Adipose tissue (tissue), 3 donors: ENCODE results near the gene TCF15. TPM values are rescaled to one million over a fixed set of nuclear protein-coding genes. Genes with fewer than 3 reads are reported as not detected.

Experiments used
- H3K27ac ChIP-seq: one replicate; pipeline ENCODE4 v1.5.1; 2013; ENCODE audit warnings: low read depth, low read length
- WGBS, 3 donors: extraction: QIAGEN DNeasy Blood & Tissue Kit; methylation state at CpG; one replicate each; pipeline ENCODE4 v1.1.7; 2013; 5-methylcytosine and 5-hydroxymethylcytosine counted together
- polyA plus RNA-seq, 3 donors: library from polyadenylated mRNA; stranded (reverse); fragments of 200-250 nt; gene quantifications; one replicate each; pipeline ENCODE4 v1.2.3, GENCODE V29; 2013
- donor health status: healthy with polysubstance abuse.
- donor health status: Bipolar disorder and iron deficiency.
- donor health status: healthy.

Gene TCF15, protein sequence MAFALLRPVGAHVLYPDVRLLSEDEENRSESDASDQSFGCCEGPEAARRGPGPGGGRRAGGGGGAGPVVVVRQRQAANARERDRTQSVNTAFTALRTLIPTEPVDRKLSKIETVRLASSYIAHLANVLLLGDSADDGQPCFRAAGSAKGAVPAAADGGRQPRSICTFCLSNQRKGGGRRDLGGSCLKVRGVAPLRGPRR
- polyA plus RNA-seq: 1 to 10 TPM in 2 of 3 donors, under 1 TPM in 1; 0.35 to 8.2 (median 4.5) TPM

DNA sequence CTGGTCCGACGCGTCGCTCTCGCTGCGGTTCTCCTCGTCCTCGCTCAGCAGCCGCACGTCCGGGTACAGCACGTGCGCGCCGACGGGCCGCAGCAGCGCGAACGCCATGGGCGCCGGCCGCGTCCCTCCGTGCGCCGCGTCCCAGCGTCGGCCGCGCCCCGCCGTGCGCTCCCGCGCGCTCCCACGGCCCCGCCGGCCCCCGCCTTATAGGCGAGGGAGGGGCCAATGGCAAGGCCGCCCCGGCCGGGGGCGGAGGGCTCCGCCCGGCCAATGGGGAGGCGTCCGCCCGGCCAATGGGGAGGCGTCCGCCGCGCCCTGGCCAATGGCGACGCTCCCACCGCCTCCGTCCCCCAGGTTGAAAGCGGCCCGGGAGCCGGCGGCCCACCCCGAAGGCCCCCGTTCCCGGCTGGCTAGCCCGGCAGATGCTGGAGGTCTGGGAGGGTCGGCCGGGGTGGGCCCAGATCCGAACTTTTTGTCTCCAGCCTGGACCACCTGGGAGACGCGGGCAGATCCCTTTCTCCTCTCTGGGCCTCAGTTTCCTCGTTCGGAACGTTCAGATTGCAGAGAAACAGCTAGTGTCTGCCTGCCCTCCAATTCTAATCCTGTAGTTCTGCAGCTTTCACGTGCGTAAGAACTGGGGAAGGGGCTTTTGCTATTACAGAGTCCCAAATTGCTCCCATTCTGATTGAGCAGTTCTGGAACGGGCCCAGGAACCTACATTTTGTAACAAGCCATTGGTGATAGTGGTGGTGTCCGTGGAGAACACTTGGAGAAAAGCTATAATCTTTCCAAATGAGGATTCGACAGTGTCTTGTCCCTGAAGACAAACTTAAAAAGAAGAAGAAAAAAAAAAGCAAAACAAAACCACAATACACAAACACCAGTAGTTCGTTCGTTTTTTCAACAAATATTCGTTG lies at the start of gene TCF15:
Gene TCF15, minus strand, starts transcription at position 180 of the 917 bp plus-strand sequence. Its CDS starts 72 bp downstream, at position 108.
- no peak within 1 kb of the TSS for H3K27ac ChIP-seq
- 7% methylated on average over 66 to 84 of the region's 84 CpGs for WGBS, 3 donors

DNA sequence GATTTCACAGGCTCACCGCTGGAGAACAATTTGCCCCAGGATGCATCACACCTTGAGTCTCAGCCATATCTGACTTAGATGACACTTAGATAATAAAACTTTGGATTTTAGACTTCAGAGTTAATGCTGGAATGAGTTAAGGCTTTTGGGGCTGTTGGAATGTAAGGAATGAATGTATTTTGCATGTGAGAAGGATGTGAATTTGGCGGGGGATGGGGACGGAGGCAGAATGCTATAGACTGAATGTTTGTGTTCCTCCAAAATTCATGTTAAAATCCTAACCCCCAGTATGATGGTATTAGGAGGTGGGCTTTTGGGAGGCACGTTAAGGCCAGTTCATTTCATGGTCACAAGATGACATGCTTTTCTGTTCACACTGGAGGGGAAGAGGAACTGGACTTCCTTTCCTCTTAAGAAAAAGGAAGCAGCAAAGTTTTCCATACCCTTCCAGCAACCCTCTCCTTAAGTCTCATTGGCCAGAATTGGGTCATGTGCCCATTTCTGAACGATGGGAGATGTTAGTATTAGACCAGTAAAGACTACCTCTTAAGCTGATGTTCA lies 48.7 kb upstream of the TCF15 start:
- WGBS, 3 donors: 32 to 38% (median 33%) methylated on average over 5 of the region's 5 CpGs
- H3K27ac ChIP-seq: no peak overlapping the region

DNA sequence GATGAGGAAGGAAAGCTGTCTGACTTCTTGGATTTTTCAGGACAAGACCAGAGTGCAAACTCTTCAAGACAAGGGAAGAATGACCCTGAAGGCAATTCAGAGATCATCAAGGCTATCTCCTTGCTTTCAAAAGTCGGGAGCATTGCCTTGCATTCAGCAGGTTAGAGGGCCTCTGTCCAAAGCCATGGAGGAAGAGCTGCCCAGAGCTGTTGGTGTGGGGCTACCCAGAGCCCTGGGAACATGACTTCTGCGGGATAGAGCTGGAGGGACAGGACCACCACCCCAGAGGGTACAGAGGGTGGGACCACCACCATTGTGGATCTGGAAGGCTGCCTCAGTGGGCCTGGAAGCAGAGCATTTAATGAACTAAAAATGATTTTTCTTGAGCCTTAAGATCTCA lies 48.1 kb upstream of the TCF15 start:
- WGBS, 3 donors: 20 to 66% (median 43%) methylated on average over 2 of the region's 2 CpGs
- H3K27ac ChIP-seq: no peak overlapping the region

DNA sequence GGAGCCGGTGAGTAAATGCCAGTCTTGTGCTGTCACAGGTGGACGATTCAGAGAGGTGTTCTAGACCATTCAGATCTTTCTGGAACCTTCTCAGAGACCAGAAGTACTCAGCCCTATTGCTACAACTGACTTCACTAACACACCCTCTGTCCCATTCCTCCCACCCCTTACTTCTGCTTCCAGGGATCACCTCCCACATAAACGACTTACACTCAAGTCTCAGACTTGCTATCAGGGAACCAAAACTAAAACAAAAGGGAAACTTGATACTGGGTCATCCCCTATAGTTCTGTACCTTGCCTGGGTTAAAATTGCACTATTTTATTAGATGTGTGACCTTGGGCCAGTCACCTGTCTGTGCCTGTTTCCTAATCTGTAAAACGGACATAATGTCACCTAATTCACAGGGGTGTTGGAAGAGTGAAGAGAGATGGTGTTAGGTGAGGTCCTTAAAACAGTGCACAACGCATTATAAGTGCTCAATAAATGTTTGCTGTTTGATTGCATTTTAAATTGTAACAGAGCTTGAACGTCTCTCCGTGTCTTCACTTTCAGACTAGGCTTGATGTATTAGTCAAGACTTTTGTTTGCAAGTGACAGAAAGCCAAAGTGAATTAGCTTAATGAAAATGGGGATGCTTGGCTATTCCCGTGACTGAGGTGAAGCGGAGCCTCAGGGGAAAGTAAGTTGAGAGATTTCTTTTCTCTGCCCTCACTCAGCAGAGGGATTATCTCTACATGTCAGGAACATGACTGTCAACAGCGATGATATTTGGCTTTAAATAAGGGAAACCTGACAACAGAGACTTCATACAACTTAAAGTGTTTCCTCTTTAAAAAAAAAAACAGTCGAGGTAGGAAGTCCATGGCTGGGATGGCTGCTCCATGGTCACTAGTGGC lies 45.9 kb upstream of the TCF15 start:
- WGBS, 3 donors: 74 to 81% (median 75%) methylated on average over 11 of the region's 11 CpGs
- no peak overlapping the region for H3K27ac ChIP-seq

DNA sequence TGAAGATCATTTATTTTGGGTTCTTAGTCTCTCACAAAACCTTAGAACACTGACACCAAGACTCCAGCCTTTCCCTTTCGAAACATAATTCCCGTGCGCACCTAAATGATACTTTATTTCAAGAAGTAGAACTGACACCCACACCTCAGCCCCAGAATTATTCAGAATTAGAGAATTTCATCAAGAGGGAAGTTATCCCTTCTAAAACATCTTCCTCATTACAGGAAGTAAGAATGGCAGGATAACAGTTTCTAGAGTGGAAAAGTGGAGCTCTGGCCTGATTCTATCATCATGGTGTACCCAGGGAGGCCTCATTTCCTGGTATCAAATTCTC lies 44.3 kb upstream of the TCF15 start:
- WGBS, 3 donors: 88 to 92% (median 89%) methylated on average over 3 of the region's 3 CpGs
- no peak overlapping the region for H3K27ac ChIP-seq

DNA sequence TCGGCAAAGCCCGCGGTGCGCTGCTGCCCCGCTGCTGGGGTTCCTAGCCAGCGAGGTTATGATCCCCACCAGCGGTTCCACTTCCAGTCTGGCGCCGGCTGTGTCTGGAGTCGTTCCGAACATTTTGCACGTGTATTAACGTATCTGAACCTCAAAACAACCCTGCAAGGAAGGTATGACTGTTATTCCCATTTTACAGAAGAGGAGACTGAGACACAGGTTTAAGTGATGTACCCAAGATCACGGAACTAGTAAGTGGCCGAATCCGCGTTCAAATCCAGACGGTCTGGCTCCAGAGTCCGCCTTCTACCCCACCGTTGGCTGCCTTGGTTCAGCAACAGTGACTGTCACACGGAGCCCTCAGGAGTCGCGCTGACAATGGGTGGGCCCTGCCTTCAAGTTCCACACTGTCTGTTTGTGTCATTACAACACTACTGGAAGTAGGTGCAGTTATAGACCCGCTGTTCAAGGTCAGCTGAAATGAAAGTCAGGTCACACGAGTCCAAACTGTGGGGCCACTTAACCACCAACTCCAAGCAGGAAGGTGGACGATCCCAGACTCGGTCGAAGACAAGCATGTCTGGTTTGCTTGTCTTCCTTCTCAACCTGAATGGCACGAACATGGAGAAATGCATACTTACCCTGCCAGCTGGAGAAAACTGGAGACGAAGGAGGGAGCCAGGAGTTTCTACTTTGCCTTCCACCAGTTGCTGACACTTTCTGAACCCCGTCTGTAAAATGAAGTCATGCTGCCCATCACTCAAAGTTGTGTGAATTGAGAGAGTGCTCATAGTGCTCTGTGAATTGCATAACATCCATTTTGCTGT lies 43.7 kb upstream of the TCF15 start:
- WGBS, 3 donors: 13 to 19% (median 16%) methylated on average over 31 of the region's 31 CpGs
- H3K27ac ChIP-seq: no peak overlapping the region

DNA sequence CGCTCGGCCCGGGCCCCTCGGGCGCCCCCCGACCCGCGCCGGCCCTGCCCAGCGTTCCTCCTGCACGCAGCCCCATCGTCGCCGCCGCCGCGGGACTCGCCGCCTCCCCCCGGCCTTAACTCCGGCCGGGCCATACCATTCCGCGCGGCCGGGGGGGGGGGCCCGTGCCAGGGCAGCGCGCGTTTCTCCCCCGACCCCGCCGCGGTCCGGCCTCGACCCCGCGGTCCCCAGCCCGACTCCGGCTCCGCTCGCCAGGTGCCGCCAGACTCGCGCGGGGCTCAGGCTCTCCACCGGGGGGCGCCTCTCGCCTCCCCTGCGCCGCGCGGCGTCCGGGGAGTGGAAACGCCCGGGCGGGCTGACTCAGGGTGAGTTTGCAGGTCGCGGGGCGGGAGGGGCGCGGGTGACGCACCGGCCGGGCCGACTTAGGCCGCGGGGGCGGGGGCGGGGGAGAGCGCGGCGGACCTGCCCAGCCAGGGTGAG lies 43.0 kb upstream of the TCF15 start, which contains the start of gene SRXN1:
Gene SRXN1, minus strand, starts transcription at position 91 of the 480 bp plus-strand sequence. Its CDS starts 15 bp downstream, at position 76.
- 0 to 1% (median 1%) methylated on average over 45 to 73 of the region's 74 CpGs for WGBS, 3 donors
- peak within 1 kb of the TSS; percentile 25 for H3K27ac ChIP-seq

DNA sequence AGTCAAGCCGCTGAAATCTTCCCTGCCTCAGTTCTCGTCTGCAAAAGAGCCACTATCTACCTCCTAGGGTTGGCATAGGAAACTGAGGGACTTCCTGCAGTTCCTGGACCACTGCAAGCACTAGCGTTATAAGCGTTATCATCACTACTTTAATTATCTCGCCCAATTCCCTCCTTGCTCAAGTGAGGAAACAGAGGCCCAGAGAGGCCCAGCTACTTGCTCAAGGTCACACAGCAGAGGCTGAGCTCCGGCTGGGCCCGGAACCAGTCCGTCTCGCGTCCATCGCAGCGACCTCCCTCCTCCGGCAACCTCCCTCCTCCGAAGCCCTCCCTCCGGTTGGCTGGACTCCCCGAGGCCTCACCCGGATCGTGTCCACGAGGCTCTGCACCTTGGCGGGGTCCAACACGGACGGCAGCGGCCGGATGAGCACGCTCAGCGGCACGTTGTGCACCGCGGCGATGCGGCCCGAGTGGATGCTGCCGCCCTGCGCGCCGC lies 42.6 kb upstream of the TCF15 start:
- peak overlapping the region; percentile 25 for H3K27ac ChIP-seq
- WGBS, 3 donors: 1 to 6% (median 2%) methylated on average over 35 to 36 of the region's 36 CpGs

DNA sequence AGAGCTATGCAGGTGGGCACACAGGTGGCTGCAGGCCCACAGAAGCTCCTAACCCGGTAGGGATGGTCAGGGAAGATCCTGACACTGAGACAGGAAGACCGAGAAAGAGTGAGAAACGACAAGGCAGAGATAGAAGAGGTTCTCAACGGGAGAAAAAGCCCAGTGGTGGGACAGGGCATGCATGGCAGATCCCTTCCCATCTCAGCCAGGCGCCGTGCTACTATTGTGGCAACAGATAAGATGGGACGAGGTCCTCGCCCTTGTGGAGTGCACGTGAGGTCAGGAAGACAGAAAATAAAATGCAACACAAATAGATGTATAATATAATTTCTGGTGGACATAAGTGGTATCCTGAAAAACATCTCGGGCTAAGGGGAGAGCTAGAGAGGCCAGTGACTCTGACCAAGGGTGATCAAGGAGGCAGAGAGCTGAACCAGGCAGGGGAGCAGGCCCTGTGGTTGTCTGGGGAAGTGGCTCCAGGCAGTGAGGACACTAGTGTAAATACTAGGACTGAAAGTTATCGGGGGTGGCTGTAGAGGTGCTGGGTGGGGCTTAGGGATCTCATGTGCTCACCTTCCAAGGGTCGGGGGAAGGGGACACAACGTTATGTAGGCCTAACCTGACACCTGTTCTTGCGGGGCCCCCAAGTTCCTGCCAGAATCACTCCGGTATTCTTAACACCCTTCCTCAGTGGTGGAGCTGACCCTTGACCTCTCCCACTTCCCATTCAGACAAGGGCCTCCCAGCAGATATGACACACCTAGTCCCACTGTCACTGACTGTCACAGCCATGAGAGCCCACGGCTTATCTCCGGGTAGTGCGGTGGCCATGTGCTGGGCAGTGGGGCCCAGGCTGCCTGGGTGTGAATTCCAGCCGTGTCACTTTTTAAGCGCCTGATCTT lies 41.9 kb upstream of the TCF15 start:
- 52 to 66% (median 60%) methylated on average over 20 of the region's 20 CpGs for WGBS, 3 donors
- H3K27ac ChIP-seq: no peak overlapping the region

DNA sequence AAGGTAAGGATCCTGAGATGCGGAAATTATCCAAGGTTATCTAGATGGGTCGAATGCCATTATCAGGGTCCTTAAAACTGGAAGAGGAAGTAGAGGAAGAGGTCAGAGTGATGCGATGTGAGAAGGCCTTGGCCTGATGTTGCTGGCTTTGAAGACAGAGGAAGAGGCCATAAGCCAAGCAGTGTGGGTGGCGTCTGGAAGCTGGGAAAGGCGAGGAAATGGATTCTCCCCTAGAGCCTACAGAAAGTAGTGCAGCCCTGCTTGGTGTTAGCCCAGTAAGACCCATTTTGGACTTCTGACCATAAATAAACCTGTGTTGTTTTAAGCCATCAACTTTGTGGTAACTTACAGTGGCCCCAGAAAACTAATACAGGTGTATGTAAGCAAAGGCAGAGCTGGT lies 40.8 kb upstream of the TCF15 start:
- 69 to 82% (median 73%) methylated on average over 5 of the region's 5 CpGs for WGBS, 3 donors
- H3K27ac ChIP-seq: no peak overlapping the region

DNA sequence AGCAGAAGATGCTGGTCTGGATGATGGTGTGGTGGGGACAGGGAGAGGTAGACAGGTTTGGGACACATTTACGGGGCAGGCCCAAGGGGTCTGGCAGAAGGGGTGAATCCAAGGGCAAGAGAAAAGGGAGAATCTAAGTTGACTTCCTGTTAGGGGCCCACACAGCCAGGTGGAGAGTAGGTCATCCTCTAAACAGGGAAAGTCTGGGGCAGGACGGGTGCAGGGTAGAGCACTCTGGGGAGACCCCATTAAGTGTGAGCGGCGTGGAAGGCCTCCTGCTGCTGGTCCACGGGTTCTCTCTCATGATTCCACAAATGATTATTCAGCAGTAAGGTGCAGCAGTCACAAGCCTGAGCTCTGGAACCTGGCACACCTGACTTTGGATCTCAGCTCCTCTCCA lies 40.2 kb upstream of the TCF15 start:
- 74 to 92% (median 91%) methylated on average over 5 of the region's 5 CpGs for WGBS, 3 donors
- no peak overlapping the region for H3K27ac ChIP-seq

DNA sequence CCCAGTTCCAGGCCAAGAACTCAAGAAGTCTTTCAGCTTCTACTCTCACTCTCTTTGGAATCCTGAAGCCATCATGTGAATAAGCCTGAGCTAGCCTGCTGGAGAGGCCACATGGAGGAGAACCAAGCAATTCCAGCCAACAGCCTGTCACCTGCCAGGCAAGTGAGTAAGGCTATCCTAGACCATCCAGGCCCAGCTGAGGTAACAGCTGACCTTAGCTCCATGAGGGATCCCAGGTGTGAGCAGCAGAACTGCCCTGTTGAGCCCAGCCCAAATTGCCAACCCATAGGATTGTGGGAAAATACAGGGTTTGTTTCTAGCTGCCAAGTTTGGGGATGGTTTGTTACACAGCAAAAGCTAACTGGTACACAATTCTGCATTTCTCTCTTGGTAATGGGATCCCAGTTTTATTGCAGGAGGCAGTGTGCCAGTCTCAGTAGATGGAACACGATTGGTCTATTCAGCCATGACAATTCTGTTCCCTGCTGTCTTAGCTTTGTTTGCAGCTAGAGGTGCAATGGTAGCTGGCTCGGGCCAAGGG lies 37.4 kb upstream of the TCF15 start:
- no peak overlapping the region for H3K27ac ChIP-seq
- 87 to 96% (median 95%) methylated on average over 2 of the region's 2 CpGs for WGBS, 3 donors

DNA sequence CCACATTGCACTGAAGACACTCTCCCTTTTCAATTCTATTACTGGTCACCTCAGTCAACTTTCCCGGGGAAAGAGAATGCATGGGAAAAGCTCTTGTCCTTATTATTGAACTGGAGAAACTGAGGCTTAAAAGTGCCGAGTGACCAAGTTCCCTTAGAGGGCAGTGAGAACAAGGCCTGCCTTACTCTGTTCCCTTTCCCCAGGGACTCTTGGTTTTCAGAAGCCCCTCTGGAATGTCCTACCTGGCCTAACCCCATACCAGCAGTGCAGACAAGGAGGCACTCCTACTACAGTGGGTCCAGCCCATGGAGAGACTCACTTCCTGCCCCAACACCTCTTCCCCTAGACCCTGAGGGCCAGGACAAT lies 36.7 kb upstream of the TCF15 start:
- H3K27ac ChIP-seq: no peak overlapping the region
- 90 to 96% (median 92%) methylated on average over 2 of the region's 2 CpGs for WGBS, 3 donors

DNA sequence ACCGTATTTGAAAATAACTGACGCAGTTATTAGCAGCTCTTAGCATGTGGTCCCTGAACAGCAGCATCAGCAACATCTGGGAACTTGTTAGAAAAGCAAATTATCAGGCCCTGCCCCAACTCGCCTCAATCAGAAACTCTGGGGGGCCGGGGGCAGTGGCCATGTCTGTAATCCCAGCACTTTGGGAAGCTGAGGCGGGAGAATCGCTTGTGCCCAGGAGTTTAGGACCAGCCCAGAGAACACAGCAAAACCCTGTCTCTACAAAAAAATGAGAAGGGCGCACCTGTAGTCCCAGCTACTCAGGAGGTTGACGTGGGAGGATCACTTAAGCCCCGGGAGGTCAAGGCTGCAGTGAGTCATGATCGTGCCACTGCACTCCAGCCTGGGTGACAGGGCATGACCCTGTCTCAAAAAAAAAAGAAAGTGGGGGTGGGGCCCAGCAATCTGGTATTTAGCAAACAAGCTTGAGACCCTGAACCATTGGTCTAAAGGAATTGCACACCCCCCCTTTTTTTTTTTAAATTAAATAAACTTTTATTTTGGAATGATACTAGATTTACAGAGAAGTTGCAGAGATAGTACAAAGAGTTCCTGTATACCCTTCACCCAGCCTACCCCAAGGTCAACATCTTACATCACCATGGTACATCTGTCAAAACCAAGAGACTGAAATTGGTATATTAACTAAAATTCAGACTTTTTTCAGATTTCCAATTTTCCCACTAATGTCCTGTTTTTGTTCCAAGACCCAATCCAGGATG lies 36.2 kb upstream of the TCF15 start:
- 57 to 84% (median 79%) methylated on average over 10 of the region's 10 CpGs for WGBS, 3 donors
- no peak overlapping the region for H3K27ac ChIP-seq

DNA sequence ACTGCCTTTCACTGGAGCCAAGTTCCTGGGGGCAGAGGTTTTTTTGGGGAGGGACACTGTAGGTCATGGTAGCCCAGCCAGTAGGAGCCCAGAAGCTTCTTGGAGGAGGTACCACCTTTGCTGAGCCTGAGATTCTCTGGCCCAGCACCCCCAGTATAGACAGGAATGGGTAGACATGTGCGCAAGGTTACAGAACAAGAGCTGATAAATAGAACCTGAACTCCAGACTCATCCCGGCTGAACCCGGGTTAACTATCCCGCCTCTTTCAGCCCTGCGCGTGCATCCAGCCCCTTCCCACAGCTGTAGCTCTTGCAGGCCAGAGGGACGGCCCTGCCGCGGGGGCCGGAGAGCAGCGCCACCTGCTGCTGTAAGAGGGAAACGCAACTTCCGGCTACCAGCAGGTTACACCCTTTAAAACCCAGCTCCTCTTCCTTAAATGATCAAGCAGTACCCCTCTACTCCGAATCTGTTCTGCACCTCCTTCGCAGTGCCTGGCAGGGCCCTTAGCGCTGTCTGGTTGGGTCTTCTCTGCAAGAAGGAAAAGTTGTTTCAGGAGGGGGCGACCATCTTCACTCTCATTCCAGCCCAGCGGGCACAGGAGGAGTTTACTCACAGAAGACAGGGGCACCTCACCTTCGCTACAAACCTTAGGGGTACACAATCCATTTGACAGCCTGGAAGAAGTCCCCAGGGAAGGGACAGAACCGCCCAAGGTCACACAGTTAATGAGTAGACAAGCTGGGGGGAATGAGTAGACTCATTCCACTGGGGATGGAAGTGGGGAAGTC lies 35.4 kb upstream of the TCF15 start:
- 11 to 17% (median 16%) methylated on average over 20 of the region's 20 CpGs for WGBS, 3 donors
- H3K27ac ChIP-seq: no peak overlapping the region
